GM18498 (cell line): ENCODE results near the gene SLC10A7.

Experiments
- ATAC-seq: cut with Tn5 transposase; IDR thresholded peaks from one replicate; pipeline ENCODE4 v1.9.1; 2021; ENCODE audit warnings: mild to moderate bottlenecking, moderate library complexity; ENCODE audit not compliant: unreplicated experiment

Gene SLC10A7

GRCh38 chr4:146442801-146443200 is 78.9 kb downstream of the SLC10A7 start:
- no peak for ATAC-seq

DNA sequence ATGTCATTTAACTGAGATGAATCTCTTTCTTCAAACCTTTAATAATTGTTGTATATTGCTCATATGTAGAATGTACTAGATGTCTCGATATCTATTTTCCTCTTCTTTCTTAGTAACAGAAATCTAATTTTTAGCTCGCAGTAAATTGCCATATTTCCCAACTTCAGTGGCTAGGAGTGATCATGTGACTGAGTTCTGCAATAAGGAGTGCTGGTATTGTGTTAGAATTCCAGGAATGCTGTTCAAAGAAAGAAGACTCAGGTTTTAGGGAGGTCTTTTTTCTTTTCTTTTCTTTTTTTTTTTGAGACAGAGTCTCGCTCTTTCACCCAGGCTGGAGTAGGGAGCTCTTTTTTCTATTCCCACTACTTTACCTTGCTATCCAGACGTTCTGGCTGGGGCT is 81.7 kb downstream of the SLC10A7 start:
- ATAC-seq, result no peak

DNA sequence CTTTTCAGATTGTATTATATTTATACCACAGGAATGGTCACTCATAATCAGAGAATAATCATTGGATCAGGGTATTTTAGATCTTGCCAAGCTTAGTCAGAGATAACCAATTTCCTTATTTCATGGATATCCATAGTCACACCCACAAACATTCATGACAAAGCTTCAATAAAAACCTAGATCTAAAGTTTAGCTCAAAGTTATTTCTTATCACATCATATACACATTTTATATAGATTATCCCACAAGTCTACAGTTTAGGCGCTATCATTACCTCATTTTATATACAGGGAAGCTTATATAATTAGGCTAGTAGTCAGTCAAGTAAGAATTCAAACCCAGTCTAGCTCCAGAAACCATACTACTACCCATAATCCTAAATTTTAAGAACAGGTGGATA is 82.3 kb downstream of the SLC10A7 start:
- no peak for ATAC-seq

GRCh38 chr4:146437778-146438177 is 84.0 kb downstream of the SLC10A7 start:
- no peak for ATAC-seq

- no peak for ATAC-seq
Measured at GRCh38 chr4:146436423-146437162, 85.1 kb downstream of the SLC10A7 start.

GRCh38 chr4:146435962-146436361 is 85.8 kb downstream of the SLC10A7 start:
- ATAC-seq, result no peak

- no peak for ATAC-seq
Measured at GRCh38 chr4:146432065-146432464, 89.7 kb downstream of the SLC10A7 start.

GRCh38 chr4:146428298-146428697 is 93.4 kb downstream of the SLC10A7 start:
- no peak for ATAC-seq

GRCh38 chr4:146417822-146418221 is 103.9 kb downstream of the SLC10A7 start:
- no peak for ATAC-seq

DNA sequence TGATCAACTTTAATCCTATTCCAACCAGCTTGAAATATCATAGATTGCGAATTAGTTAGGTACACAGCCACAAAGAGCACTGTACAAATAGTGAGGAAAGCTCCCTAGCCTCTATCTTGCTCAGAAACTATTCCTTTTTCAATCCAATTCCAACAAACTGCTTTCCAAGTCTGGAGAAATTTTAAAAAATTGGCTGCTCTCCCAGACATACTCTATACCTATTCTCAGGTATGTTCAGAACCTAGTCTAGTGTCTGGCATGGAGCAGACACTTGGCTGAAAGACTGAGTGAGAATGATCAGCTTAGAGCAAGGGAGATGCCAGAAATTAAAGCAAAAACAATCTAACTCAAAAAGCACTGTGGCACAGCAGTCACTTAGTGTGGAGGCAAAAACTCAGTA is 105.9 kb downstream of the SLC10A7 start:
- ATAC-seq, result no peak

GRCh38 chr4:146407669-146408084 is 114.1 kb downstream of the SLC10A7 start:
- ATAC-seq, result no peak

DNA sequence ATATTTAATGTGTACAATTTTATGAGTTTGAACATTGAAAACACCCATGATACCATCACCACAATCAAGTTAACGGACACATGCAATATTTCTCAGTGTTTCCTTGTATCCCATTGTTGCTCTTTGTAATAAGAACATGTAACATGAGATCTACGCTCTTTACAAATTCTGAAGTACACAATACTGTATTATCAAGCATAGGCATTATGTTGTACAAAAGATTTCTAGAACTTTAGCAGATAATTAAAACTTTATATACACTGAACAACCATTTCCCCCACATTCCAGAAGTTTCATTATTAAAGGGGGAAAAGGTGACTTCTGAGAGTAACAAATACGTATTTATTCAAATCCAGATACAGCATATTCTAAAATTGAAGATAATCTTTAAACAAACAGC is 114.5 kb downstream of the SLC10A7 start:
- no peak for ATAC-seq

DNA sequence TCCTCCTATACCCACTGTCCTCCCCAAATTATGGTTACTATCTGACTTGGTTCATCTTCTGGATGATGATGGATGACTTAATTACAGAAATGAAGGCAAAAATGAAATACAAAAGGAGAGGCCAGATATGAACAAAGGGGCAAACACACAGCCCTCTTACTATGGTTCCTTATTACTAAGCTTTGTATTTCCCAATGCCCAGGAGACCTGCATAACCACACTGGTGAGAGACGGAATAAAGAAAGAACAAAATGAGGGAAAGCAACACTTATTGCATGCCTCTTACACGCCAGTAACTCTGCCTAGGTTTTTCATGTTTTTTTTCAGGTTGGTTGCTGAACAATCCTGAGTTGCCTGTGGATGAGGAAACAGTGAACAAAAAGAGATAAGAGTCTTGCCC is 120.5 kb downstream of the SLC10A7 start:
- ATAC-seq, result no peak

- ATAC-seq, result no peak
Measured at GRCh38 chr4:146398896-146399445, 122.8 kb downstream of the SLC10A7 start.

GRCh38 chr4:146398404-146398803 is 123.3 kb downstream of the SLC10A7 start:
- no peak for ATAC-seq

GRCh38 chr4:146389561-146389960 is 132.2 kb downstream of the SLC10A7 start:
- no peak for ATAC-seq

- no peak for ATAC-seq
Measured at GRCh38 chr4:146382194-146382593, 139.5 kb downstream of the SLC10A7 start.

GRCh38 chr4:146381263-146381872 is 140.4 kb downstream of the SLC10A7 start:
- ATAC-seq, result no peak

DNA sequence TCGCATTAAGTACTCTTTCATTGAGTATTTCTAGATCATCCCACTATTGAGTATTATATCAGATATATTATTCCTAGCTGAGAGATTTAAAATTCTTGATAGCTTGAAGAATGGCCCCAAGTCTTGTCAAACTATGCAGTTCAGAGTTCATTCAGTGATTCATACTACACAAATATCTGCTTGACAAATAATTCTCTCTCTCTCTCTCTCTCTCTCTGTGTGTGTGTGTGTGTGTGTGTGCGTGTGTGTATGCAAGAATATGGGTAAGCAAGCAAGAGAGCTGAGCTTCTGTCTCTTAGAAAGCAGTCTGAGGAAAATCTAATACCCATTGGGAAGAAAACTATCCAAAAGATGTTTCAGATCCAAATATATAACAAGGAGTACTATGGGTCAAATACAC is 142.0 kb downstream of the SLC10A7 start:
- ATAC-seq, result no peak

DNA sequence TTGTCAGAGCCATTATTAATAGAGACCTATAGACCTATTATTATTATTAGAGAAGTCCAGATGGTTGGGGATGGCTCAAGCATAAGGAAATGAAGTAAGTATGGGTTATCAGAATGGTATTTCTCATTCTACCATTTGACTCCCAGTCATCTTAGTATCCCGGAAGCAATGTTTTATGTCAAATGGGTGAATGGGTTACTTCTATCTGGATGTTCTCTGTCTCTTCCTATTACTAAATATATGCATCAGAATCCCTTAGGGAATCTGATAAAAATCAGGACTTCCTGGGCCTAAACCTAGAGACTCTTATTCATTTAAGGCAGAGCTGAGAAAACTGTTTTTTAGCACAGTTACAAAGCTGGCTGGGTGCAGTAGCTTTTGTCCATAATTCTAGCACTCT is 149.9 kb downstream of the SLC10A7 start:
- no peak for ATAC-seq

GRCh38 chr4:146370841-146371240 is 150.9 kb downstream of the SLC10A7 start:
- ATAC-seq, result no peak

GRCh38 chr4:146369446-146369845 is 152.3 kb downstream of the SLC10A7 start:
- ATAC-seq, result no peak
